Endometrium (tissue), 2 donors: Measurements from ENCODE around the gene DNAAF9.

ENCODE experiments used
- FAIRE-seq: peaks from 2 replicates; lab custom pipeline; 2012; peaks lifted over from hg19 to GRCh38; lab: Jason Lieb, UNC
- donor health status: control.
- donor health status: control.

The DNAAF9 gene

DNA sequence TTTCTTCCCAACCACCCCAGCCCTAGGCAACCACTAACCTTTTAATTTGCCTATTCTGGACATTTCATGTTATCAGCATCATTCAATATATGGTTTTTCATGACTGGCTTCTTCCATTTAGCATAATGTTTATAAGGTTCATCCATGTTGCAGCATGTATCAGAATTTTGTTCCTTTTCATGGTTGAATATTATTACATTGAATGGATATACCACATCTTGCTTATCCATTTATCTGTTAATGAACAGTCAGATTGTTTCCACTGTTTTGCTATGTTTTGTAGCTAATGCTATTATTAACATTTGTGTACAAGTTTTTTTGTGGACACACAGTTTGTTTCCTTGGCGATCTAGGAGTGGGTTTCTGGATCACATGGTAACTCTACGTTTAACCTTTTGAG, 3.0 kb upstream of the DNAAF9 start:
- FAIRE-seq = no peak

DNA sequence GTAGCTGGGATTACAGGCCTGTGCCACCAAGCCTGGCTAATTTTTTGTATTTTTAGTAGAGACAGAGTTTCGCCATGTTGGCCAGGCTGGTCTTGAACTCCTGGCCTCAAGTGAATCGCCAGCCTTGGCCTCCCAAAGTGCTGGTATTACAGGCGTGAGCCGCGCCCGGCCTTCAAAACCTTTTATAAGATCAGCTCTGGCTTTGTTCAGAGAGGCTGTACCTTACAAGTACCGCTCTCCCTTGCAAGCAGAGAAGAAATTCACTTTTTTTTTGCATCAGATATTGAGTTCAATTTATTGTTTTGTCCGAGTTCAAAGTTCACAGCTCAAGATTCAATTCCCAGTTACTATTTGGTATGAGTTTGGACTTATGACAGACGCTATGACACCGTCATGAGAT, 1.9 kb upstream of the DNAAF9 start:
- FAIRE-seq = no peak

- FAIRE-seq = no peak
Observed at GRCh38 chr20:3407771-3408637, 535 bp upstream of the DNAAF9 start.

DNA sequence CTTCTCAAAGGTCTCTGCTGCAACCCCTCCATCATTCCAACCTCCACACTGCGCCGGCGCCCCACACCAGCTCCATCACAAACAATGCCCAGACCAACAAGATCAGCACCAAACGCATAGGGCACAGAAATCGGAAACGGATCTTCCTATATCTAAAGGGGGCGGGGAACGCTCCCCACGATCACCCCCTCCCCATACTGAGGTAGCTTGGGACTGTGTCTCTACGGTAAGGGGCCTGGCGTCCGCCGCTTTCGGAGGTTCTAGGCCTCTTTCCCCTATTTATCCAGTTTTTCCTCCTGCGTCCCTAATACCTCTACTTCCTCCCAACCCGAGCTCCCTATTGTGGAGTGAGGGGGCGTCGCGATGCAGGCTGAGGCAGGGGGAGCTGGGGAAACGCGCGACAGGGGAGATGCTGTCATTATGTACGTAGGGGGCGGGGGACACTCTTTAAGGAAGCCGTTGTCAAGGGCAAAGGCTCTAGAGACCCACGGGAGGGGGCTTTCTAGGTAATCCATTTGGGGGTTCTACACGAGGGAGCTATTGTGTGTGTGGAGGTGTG, 909 bp downstream of the DNAAF9 start:
- FAIRE-seq = no peak

- FAIRE-seq = no peak
Observed at GRCh38 chr20:3405696-3406358, 1.6 kb downstream of the DNAAF9 start.

DNA sequence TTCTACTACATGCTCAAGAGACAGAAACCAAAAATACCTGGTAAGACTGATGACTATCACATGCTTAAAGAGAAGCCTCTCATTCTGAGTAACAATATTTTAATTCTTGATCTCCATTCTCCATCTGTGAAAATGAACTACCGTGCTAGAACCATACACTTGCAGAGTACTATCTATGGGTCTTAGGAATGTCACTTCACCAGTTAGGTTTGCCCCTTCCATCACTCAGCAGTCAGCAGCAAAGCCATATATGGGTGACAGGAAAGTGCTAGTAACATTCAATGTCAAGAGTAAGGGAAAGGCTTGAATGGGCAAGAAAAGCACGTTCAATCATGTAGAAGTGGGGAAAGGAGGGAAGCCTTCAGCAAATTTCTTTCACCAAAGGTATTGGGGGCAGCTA, 2.3 kb downstream of the DNAAF9 start:
- no peak for FAIRE-seq

DNA sequence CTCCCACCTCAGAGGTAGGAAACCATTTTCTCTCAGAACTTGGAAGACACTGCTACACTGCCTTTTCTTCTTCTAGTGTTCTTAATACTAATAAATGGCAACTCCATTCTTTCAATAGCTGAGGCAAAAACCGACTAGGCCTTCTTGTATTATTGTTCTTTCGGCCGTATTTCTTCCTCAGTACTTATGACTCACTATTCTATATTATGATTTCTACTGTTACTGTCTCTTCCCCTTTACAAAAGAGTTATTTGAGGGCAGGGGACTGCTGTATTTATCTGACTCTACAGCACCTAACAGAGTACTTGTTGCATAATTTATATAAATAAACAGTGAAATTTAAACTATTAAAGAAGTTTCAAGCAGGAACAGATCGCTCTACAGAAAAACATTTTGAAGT, 3.1 kb downstream of the DNAAF9 start:
- FAIRE-seq = no peak

- FAIRE-seq = no peak
Observed at GRCh38 chr20:3403741-3404140, 3.7 kb downstream of the DNAAF9 start.

- FAIRE-seq = no peak
Observed at GRCh38 chr20:3402453-3402852, 5.0 kb downstream of the DNAAF9 start.

DNA sequence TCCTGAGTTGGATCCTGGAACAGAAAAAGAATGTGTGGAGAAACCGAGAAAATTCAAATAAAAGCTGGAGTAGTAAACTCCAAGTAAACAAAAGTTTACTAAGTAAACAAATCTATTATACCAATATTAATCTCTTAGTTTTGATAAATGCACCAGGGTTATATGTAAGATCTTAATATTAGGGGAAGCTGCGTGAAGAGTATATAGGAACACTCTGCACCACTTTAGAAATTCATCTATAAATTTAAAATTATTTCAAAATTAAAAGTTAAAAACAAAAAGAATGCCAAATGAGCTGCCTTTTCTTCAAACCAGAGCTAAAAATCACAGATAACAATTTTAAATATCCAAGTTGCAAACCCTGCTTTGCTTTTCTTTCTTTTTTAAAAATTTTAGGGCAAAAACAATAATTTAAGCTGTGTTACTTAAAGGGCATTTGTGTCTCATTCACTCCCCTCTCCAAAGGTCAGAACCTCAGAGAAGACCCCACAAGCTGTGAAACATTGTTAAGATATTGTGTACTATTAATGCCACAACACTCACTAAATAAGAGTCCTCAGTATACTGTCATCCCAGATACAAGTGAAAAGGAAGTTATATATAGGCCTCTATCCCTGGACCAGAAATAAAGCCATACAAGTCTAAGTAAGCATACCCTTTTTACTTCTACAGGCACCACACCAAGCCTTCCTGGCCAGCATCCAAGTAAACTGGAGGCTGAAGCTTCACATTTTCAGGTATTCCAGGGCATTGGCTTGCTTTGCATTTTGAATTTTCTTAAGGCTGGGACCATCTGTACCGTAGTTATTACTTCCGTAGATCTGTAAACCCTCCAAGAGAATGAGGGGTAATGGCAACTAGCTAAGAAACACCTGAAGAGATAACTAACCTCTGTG, 7.0 kb downstream of the DNAAF9 start:
- FAIRE-seq = no peak

DNA sequence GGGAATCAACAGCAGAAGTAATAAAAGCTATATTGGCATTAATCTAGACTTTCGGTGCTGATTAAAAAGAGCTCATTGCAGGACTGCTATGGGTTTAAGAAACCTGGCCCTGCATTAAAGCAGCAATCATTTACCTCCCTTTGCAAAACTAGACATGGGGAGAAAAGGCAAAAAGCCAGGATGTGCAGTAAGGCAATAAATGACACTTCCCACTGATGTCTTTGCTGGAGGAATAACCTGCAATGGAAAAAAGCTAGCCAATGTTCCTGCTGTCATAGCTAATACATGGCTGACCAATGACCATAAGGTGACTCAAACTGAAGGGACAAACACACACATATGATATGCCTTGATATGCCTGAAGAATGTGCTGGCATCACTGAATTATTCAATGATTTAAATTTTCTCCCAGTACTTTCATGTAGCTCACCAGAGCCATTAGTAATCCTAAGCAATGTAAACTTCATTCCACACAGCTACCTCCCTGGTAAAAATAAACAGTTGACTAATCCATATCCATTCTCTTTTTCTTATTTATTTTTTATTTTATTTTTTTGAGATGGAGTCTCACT, 8.7 kb downstream of the DNAAF9 start:
- FAIRE-seq = no peak

DNA sequence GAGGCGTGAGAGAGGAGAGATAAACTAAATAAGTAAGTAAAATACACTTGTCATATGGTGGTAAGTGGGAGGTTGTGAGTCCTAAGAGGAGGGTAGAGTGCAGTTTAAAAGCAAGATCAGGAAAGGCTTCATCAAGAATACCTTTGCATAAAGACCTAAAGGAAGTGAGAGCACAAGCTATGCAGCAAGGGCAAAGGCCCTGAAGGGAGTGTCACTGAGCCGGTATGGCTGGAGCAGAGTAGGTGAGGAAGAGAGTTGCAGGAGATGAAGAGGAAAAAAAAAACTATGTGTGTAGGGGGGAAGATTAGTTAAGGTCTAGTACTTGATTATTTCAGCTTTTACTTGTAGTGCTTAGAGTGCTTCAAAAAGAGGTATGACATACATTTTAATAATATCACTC, 11.0 kb downstream of the DNAAF9 start:
- FAIRE-seq = no peak

- FAIRE-seq = peak; percentile 79
Observed at GRCh38 chr20:3392756-3393155, 14.7 kb downstream of the DNAAF9 start.

DNA sequence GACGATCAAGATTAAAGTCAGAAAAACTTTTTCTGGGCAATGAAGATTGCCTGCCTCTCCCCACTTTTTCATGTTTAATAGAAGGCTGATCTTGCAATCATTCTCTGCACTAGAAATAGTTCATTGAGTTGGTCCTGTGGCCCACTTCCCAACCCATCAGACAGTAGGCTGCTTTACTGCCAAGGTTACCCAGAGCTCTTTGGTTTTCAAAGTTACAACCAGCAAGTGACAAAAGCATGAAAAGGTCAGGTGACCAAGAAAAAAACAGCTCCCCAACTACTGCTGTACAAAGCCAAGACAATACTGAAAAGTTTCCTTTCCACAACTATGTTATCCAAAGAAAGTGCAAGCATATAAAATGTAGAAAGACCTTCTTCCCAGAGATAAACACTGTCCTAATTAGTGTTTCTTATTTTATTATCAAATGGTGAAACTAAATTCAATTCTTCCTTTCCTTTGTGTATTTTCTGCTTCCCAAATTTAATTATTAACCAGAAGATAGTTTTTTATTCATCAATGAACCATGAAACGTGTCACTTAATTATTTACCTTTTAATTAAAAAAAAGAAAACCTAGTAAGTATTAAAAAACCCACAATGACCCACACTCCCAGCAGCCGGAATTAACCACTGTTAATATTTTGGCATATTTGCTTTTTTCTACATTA, 16.6 kb downstream of the DNAAF9 start:
- peak; percentile 4 for FAIRE-seq

DNA sequence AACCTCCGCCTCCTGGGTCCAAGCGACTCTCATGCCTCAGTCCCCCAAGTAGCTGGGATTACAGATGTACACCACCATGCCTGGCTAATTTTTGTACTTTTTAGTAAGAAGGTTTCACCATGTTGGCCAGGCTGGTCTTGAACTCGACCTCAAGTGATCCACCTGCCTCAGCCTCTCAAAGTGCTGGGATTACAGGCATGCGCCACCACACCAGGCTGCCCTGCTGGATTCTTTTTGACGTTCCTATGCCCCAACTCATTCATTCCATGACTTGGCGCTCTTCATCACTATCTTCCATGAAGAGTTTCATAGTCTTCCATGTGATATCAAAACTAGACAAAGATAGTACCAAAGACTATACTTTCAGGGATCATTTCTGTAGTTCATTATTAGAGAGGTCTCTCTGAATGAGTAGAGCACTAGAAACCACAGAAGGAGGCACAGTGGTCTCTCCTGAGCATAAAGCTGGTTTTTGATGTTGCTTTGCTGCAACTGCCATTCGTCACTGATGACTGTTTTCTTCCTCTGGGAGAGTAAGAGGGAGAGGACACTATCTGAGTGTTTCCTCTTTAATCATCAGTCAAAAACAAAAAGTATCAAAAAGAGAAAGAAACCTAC, 23.5 kb downstream of the DNAAF9 start:
- FAIRE-seq = no peak

DNA sequence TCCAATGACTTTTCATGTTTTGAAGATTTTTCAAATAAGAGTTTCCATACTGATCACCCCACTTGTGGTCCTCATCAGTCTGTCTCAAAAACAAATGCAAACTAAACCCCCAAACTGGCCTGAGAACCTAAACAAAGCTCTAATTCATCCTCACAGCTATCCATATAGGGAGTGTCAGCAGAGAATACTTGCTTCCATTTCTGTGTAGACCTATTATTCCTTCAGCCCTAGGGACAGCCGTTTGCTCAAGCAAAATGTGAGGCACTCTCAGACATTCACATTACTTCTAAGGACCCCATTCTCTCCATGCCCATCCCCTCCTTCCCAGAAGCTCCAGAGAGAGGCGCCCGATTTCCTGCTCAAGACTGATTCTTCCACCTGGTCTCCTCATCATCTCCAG, 24.6 kb downstream of the DNAAF9 start:
- FAIRE-seq = no peak

GRCh38 chr20:3380228-3381070, 27.0 kb downstream of the DNAAF9 start:
- no peak for FAIRE-seq

DNA sequence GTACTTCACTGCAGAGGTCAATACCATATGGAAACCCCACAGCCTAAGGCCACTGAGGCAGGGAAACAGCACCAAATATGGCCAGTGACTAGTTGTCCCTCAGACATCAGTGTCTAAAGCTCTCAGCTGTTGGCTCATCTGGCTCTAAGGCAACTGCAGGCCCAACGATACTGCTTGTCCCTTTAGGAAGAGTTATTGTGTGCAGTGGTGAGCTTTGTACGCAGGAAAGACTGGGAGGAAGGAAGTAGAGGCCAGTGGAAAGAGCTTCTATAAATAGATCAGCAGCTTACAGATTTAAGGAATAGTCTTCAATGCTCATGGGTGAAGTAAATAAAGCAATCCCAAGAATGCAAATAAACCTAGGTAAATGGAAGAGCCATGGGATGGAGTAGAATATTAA, 29.3 kb downstream of the DNAAF9 start:
- FAIRE-seq = no peak

GRCh38 chr20:3377644-3378043, 29.8 kb downstream of the DNAAF9 start:
- FAIRE-seq = no peak

GRCh38 chr20:3374296-3374695, 33.2 kb downstream of the DNAAF9 start:
- FAIRE-seq = peak; percentile 83
